ENCODE data around the gene AUTS2. TPM values are rescaled to one million over a fixed set of nuclear protein-coding genes. Genes with fewer than 3 reads are reported as not detected.
"Not testable (repeated sequence)": the region's sequence is repeated elsewhere in the genome, so short reads cannot be mapped to it uniquely, and the experiment has no call there.

AUTS2 gene
- polyA plus RNA-seq, 4 donors: 69.8 to 109 (median 76.8) TPM

DNA sequence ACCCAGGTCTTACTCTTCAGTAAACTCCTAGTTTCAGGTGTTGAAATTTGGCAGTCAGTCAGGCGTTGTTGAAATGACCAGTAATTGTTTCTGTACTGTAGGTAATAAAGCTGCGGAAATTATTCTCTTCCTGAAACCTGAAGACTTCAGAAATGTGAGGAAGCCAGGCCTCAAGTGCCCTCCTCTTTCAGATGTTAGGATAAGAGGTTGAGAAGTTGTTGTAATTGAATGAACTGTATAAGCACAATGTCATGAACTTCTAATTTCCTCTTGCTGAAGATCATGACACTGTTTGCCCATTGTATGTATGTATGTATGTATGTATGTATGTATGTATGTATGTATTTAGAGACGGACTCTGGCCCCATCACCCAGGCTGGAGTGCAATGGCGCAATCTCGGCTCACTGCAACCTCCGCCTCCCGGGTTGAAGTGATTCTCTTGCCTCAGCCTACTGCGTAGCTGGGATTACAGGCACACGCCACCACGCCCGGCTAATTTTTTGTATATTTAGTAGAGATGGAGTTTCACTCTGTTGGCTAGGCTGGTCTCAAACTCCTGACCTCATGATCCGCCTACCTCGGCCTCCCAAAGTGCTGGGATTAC is 1131.4 kb downstream of the AUTS2 start:
- DNase-seq (ENCODE audit: low read depth in 4 of 4, low spot score in 3 of 4): not testable (repeated sequence)

DNA sequence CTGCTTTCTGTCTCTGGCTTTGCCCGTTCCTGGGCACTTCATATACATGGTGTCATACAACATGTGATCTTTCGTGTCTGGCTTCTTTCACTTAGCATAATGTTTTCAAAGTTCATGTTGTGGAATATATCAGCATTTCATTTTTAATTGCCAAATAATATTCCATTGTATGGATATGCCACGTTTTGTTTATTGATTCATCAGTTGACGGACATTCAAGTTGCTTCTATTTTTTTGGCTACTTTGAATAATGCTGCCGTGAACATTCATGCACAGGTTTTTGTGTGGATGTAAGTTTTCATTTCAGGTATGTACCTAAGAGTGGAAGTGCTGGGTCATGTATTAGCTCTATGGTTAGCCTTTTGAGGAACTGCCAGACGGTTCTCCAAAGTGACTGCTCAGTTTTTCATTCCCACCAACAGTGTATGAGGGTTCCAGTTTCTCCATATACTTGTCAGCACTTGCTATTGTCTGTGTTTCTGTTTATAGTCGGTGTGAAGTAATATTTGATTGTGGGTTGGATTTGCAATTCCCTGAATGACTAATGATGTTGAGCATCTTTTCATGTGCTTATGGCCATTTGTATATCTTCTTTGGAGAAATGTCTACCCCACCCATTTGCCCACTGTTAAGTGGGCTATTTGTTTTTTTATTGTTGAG is 1132.3 kb downstream of the AUTS2 start:
- no peak for DNase-seq (ENCODE audit: low read depth in 4 of 4, low spot score in 3 of 4)

DNA sequence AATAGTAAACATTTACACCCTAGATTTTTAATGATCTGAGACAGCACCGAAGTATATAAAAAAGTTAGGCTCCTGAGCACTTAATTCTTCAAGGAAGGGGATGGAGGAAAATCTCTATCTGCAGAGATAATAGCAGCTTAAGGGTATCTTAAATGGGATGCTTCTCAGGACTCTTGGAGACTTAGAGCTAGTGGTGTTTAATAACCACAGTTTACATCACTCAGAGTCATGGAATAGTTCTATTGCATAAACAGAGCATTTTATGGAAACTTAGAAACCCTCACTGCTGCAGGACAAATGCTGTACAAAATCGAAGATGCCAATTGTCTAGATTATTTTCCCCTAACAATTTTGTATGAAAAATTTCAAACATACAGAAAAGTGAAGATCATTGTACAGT is 1134.8 kb downstream of the AUTS2 start:
- DNase-seq (ENCODE audit: low read depth in 4 of 4, low spot score in 3 of 4): no peak

DNA sequence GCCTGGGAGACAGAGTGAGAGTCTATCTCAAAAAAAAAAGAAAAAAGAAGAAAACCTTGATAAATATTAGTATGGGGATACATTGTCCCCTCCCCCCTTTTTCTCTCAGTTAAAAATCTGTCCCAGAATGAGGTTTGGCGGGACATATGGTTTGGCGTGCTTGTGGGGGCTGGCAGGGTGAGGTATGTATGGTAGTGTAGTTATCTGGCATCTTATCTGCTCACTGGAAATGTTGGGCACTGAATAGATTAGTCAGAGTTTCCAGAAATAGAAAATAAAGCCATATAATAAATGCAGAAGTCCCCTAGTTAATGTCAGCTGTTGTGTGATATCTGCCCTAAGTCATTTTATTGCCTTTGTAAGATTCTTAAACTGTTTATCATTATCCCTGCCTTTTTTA is 1136.1 kb downstream of the AUTS2 start:
- DNase-seq (ENCODE audit: low read depth in 4 of 4, low spot score in 3 of 4): no peak

DNA sequence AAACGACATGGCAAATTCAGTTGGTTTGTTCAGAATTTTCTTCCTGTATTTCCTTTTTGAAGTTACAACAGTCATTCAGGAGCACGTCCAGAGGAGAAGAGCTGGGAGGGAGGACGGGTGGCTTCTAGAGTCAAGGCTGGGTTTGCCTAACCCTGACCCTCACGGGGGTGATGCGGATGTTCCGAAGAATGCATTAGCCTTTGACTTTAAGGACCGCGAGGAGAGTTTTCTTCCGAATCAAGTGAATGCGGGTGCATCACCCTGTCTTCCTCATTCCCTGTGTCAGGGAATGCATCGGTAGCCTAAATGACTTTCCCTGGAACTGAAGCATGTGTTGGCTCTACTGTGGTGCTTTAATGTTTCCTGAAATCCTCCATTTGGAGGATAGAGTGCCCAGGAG is 1137.0 kb downstream of the AUTS2 start:
- DNase-seq (ENCODE audit: low read depth in 4 of 4, low spot score in 3 of 4): no peak

DNA sequence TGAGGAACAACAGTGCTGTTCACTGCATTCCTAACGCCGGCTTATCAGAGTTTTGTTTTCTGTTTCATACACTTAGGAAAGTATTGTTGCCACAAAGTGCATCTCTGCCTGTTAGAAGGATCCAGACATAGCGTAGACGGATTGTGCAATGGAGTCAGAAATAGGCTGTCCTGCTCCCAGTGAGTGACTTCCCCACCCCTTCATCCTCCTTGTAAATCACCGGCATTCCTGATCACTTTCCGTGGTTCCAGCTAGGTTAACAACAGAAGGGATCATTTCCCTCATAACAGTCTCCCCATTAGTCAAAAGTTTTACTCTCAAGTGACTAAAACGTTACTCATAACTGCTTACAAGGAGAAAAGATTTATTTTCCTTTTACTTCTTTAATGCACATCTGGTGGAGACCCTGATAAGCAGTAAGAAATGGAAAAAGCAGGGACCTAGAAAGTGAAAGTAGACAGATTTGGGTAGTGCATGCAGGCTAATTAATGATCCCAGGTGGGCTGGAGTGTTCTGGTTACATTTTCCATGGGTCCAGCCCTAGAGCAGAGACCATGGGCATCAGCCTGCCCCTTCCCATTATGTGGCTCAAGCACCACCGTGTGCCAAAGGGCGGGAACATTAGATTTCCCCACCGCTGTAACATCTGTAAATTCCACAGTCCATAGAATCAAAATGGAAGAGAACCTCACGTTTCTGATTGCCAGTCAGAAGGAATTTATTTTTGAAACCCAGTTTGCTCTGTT is 1138.6 kb downstream of the AUTS2 start:
- no peak for DNase-seq (ENCODE audit: low read depth in 4 of 4, low spot score in 3 of 4)

DNA sequence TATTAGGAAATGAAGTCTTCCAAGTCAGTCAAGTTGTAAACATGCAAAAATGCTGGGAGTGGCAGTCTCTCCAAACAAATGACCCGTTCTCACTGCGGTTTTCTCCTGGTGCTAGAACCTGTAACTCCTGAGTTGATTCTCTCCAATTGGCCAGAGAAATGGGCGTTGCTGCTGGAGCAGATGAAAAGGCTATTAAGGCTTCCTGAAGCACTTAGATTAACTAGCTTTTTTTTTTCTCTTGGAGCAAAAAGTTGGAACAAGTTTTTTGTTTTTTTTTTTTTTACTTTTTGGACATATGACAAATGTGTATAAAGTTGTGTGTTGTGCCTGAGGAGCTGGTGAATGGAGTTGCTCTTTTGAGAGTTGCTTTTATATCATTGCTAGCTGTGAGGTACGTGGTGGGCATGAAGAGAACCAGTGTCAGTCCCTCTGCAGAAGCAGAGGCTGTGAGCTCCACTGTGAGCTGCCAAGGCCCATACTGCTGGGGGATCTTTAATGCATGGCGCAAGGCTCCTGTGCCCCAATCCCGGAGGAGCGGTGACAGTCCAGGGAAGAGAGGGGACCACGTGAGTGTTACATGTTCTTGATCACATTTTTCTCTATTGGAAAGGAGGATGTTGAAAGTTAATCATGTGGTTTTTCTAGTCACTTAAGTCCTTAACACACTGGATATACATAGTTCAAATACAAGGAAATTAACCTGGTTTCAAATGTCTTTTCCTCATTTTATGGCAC is 1140.0 kb downstream of the AUTS2 start:
- DNase-seq (ENCODE audit: low read depth in 4 of 4, low spot score in 3 of 4): no peak

DNA sequence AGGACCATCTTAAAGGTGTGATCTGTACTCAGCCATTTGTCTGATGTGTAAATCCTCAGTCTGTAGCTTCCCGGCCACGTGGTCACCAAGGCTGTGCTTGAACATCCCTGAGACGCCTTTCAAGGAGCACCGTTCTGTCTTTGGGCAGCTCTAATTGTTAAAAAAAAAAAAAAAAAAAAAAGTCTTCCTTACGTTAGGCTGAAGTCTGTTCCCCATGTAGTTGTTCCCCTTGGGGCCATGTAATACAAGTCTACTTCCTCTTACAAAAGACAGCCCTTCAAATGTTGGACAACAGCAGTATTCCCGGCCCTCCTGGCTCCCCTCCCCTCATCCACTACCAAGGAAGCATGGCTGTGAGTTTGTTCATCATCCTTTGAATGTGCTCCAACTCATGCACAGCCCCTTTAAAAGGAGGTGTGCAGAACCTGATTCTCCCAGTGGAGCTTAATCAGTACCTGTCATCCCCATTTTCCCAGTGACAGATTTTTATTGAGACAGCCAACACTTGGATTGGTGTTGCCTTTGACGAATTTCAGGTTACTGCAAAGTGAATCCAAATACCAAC is 1141.5 kb downstream of the AUTS2 start:
- DNase-seq (ENCODE audit: low read depth in 4 of 4, low spot score in 3 of 4): no peak

DNA sequence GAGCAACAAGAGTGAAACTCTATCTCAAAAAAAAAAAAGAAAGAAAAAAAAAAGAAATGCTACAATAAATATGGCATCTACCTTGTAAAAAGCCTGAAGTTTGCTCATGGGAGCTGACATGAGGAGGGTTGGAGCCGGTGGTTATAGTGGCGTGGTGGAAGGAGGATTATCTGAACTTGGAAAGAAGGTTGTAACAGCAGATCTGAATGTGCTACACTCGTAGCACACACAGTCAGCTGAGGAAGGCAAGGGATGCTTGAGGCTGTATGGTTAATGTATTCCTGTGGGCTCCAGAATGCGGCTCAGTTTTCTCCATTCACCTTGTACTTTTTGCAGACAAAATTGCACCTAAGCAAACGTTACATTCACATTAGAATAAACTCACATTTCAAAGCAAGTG is 1143.4 kb downstream of the AUTS2 start:
- no peak for DNase-seq (ENCODE audit: low read depth in 4 of 4, low spot score in 3 of 4)

DNA sequence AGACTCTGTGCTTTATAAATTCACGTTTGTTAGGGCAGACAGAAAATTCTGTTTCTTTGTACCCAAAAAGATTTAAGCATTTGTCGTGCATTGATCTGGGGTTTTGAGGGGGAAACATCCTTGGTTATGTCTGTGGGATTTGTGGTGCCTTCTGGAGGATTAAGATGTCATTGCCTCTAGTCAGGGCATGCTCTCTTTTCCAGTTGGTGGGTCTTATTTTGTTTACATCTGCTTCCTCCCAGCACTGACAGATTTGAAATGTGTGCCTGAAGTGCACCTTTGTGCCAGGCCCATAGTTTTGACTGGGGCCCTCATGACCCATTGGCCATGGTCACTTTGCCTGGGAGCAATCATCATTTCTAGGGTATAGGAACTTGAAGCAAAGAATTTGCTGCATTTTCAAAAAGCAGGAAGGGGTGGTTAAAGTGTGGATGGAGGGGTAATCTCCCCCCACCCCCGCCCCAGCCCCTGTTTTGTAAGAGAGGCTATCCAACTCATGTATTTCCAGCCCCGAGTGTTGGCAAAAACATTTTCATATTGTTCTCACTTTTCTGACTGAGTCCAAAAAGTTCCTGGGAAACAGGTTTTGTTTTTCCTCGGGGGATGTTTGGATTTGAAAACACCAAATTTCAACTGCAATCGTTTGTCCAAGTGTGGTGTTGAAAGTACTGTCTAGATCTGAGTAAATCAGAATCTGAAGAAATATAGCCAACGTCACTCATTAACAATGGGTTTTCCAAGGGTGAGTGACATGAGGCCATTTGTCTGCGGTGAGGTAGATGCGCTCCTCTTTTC is 1145.5 kb downstream of the AUTS2 start:
- DNase-seq (ENCODE audit: low read depth in 4 of 4, low spot score in 3 of 4): no peak

DNA sequence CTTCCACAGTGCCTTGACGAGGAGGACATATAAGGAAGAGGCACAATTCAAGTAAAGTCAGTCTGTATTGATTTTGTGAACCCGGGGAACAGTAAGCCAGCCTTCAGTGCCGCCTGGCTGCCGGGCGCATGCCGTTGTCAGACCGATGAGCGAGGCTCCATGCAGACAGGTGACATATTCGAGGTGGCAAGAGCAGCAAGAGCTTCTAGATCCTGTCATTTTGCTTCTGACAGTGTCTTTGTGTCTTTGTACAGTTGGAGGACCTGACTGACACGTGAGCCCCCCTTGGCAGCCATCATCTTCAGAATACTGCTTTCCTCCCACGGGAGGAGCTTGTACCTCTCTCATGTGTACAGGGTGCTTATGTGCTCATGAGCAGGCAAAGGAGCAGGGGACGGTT is 1146.2 kb downstream of the AUTS2 start:
- DNase-seq (ENCODE audit: low read depth in 4 of 4, low spot score in 3 of 4): no peak

DNA sequence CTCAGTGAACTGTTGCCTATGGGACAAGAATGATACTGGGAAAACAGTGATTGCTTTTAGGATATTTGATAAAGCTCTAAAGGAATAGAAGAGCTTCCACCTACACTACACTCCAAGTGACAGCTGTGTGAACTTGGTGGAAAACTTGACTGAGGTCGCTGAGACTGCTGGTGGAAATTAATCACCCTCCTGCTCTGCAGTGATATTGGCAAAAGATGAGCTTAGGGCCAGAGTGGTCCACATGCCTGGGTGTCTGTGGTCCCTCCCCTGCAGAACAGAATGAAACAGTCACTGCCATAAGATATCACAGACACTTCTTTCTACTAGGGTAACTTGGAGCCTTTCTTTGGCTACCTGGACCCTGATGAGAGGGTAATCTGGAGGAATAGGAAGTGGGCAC is 1151.6 kb downstream of the AUTS2 start:
- no peak for DNase-seq (ENCODE audit: low read depth in 4 of 4, low spot score in 3 of 4)

DNA sequence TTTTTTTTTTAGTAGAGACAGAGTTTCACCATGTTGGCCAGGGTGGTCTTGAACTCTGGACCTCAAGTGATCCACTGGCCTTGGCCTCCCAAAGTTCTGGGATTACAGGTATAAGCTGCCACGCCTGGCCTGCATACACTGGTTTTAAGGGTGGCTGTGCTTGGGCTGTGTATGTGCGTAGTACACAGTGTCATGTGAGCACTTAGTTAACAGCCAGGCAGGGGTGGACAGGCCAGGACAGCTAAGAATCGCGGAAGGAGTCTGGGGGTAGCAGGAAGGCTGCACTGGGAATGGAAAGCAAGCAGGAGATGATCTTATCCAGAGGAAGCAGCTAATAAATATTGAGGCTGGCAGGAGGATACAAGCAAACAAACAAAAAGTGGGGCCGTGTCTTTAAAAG is 1153.6 kb downstream of the AUTS2 start:
- DNase-seq (ENCODE audit: low read depth in 4 of 4, low spot score in 3 of 4): no peak

DNA sequence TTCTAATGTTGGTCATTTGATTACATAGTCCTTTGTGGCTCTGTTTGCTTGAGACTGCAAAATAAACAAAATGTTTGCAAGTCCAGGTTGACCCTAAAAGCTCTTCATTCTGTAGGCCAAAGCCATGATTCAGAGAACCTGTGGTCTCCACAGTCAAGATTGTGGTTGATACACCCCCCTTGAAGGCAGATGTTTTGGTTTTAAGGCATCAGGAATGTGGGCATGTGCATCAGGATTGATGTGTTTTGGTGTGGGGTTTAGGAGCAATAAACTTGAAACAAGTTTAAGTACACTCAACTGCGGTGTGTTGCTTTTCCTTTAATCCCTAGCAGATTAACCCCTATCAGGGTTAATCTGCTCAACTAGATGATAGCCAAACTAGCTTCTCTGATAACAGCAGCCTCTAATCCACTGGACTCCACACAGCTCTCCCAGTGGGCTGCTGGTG is 1154.5 kb downstream of the AUTS2 start:
- no peak for DNase-seq (ENCODE audit: low read depth in 4 of 4, low spot score in 3 of 4)

DNA sequence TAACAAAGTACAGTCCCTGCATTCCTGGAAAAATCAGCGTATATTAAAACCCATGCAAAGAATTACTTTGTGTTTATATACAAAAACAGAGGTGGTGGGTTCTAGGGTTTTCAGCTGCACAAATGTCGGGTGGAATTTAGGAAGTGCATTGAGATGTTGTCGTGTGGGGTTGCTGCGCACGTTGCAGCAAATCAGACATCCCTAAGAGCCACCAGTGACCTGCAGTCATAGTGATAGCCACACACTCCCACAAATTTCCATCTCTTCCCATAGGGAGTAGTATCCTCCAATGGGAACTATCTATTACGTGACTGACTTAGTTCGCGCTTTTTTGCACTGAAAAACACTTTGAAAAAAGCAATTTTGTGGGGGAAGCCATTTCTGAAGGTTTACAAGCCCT is 1158.5 kb downstream of the AUTS2 start:
- DNase-seq (ENCODE audit: low read depth in 4 of 4, low spot score in 3 of 4): no peak

DNA sequence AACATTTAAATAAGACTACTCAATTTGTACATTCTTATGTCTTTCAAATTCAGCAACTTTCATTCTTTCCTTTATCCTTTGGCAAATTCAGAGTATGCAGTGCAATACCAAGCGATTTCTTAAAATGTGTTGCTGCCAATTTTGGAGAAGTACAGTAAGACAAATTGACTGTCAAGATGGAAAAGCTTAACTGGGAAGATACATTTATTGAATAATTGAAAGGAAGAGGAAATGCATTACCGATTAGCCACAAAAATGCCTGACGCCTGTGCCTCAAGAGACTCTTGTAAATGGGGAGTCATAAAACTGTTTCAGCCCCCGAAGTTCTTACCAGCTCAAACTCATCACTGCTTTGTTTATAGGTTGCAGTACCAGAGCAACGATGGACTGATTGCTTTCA is 1160.4 kb downstream of the AUTS2 start:
- no peak for DNase-seq (ENCODE audit: low read depth in 4 of 4, low spot score in 3 of 4)

DNA sequence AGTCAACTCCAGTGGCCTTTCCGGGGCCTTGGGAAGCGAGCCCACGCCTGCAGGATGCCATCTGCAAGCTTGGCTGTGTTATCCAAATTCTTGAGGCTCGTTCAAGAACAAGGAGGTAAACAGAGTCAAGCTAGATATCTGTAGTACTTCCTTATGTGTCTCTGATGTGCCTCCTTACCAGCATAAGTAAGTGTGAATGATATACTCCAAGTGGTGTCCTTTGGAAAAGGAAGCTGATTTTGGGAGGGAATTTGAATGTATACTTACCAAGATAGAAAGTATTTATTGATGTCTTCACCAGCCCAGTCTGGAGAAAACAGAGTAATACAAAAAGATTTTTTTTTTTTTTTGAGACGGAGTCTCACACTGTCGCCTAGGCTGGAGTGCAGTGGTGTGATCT is 1161.4 kb downstream of the AUTS2 start:
- no peak for DNase-seq (ENCODE audit: low read depth in 4 of 4, low spot score in 3 of 4)

DNA sequence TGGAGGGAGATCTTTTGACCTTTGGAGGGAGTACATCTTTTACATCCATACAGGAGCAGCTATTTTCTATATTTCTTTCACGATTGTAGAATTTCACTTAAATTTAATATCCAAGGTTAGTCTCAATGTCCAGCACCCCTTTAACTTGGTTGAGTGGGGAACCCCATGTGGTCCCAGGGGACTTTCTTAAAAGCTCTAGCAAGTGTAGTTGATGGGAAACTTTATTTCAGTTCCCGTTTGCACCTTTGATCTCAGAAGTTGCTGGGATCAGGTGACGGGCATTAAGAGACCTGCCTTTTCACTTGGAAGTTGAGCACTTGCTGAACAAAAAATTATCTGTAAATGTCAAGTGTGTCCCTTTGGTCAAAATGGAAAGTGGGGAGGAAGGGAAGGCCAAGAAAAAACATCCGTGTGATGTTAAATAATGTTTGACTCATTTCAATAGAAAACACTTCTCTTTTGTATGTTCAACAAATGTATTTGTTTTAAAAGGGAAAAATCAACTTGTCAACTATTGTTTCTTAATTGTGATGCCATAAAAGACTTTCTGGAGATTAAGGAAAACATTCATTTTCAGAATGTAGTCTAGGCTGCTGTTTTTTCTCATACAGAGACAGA is 1163.5 kb downstream of the AUTS2 start:
- DNase-seq (ENCODE audit: low read depth in 4 of 4, low spot score in 3 of 4): no peak

DNA sequence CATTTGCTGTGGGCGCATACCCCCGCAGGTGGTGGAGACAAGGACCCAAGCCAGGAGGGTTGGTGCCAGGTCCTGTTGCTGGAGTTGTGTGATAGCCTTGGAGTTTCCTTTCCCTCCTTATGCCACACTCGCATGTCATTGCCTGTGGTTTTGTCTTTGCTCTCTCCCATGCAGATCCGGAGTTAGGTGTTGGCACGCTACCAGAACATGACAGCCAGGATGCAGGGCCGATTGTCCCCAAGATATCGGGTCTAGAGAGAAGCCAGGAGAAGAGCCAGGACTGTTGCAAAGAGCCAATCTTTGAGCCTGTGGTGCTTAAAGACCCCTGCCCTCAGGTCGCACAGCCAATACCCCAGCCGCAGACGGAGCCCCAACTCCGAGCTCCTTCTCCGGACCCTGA is 1164.4 kb downstream of the AUTS2 start:
- no peak for DNase-seq (ENCODE audit: low read depth in 4 of 4, low spot score in 3 of 4)

All from left renal pelvis (tissue), 4 donors.